PFSK-1 (cell line): ENCODE data around the gene TMEM59.

Experiments used
- FOXP2 ChIP-seq: optimal IDR thresholded peaks from 2 replicates; pipeline ENCODE3; 2011; ENCODE audit warnings: borderline replicate concordance, control low read depth, inconsistent platforms; ENCODE audit not compliant: insufficient read depth; ENCODE audit errors: extremely low read length, extremely low read depth
- POLR2AphosphoS5 ChIP-seq: IDR thresholded peaks from 2 replicates; pipeline ENCODE4 v1.6.1; 2012; ENCODE audit warnings: low read depth, mild to moderate bottlenecking, control low read depth, low read length, moderate library complexity
- SIN3A ChIP-seq: IDR thresholded peaks from 2 replicates; pipeline ENCODE4 v1.6.1; 2012; ENCODE audit warnings: mild to moderate bottlenecking, low read length, moderate library complexity, borderline replicate concordance; ENCODE audit not compliant: insufficient read depth
- TAF1 ChIP-seq: IDR thresholded peaks from 2 replicates; pipeline ENCODE4 v1.6.1; 2012; ENCODE audit warnings: low read length, control low read depth, borderline replicate concordance; ENCODE audit not compliant: insufficient read depth
- TF ChIP-seq, protein P1 (sequence below), 2 experiments: IDR thresholded peaks; 2 replicates each; pipeline versions ENCODE4 v1.6.1 to v1.8.0; 2011 to 2012; ENCODE audit warnings: low read depth in 2 of 2, low read length in 2 of 2, control low read depth in 1 of 2, inconsistent platforms in 1 of 2, mild to moderate bottlenecking in 1 of 2, moderate library complexity in 1 of 2; ENCODE audit not compliant: insufficient read depth in 1 of 2

DNA sequence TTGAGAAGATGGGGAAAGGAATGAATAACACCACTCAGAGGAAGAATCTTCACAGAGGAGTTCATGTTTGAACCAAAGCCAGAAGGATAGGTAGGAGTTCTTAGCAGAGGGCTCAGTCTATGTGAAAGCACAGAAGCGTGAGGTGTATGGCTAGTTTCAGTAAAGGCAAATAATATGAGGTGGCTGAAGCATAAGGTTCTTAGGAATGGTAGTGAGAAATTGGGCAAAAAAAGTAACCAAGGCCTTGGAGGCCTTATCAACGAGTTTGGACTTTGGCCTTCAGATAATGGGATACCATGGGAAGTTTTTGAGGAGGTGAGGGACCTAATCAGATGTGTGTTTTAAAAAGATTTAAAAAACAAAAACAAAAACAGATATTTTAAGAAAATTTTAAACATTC, 47.5 kb upstream of the TMEM59 start:
- TF ChIP-seq POLR2AphosphoS5 (no peak), TAF1 (no peak), SIN3A (no peak), FOXP2 (no peak)
- TF ChIP-seq, protein P1, sequence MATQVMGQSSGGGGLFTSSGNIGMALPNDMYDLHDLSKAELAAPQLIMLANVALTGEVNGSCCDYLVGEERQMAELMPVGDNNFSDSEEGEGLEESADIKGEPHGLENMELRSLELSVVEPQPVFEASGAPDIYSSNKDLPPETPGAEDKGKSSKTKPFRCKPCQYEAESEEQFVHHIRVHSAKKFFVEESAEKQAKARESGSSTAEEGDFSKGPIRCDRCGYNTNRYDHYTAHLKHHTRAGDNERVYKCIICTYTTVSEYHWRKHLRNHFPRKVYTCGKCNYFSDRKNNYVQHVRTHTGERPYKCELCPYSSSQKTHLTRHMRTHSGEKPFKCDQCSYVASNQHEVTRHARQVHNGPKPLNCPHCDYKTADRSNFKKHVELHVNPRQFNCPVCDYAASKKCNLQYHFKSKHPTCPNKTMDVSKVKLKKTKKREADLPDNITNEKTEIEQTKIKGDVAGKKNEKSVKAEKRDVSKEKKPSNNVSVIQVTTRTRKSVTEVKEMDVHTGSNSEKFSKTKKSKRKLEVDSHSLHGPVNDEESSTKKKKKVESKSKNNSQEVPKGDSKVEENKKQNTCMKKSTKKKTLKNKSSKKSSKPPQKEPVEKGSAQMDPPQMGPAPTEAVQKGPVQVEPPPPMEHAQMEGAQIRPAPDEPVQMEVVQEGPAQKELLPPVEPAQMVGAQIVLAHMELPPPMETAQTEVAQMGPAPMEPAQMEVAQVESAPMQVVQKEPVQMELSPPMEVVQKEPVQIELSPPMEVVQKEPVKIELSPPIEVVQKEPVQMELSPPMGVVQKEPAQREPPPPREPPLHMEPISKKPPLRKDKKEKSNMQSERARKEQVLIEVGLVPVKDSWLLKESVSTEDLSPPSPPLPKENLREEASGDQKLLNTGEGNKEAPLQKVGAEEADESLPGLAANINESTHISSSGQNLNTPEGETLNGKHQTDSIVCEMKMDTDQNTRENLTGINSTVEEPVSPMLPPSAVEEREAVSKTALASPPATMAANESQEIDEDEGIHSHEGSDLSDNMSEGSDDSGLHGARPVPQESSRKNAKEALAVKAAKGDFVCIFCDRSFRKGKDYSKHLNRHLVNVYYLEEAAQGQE (IDR thresholded peaks at IDR 0.05; ENCODE audit: insufficient read depth in 1 of 2, low read depth in 2 of 2, low read length in 2 of 2): no peak
